Measurements from ENCODE around the gene COL21A1. TPM values are rescaled to one million over a fixed set of nuclear protein-coding genes. Genes with fewer than 3 reads are reported as not detected.

COL21A1 gene
- total RNA-seq, 2 experiments from 2014 or later, result not detected

DNA sequence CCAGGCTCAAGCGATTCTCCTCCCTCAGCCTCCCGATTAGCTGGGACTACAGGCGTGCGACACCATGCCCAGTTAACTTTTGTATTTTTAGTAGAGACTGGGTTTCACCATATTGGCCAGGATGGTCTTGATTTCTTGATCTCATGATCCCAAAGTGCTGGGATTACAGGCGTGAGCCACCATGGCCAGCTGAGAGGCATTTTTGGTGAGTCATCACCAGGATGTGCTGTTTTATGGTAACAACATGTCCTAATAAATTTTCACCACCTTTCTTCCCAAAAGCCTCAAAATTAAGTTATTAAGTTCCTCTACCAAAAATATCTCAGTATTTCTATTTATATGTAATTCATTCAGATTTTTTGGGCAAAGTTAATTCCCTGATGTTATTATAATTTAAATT, 53.5 kb downstream of the COL21A1 start:
- CTCF ChIA-PET, result no interaction called here
- Mint-ChIP-seq H3K4me1 (no peaks in the 10 kb centered on the region), H3K27ac (no peak overlapping the region), H3K9me3 (peaks cover 7% of the 10 kb centered on the region), H3K4me3 (no peak overlapping the region), H3K27me3 (no peaks in the 10 kb centered on the region), H3K36me3 (ENCODE audit: low read depth) (no peaks in the 10 kb centered on the region)
- POLR2A ChIA-PET, result no interaction called here
- no peak for DNase-seq

DNA sequence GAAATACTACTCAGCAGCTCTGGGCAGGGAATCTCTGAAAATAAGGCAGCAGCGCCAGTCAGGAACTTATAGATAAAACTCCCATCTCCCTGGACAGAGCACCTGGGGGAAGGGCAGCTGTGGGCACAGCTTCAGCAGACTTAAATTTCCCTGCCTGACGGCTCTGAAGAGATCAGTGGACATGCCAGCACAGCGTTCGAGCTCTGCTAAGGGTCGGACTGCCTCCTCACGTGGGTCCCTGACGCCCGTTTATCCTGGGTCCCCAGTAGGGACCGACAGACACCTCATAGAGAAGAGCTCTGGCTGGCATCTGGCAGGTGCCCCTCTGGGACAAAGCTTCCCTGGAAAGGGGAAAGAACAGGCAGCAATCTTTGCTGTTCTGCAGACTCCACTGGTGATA, 59.0 kb downstream of the COL21A1 start:
- Mint-ChIP-seq H3K9me3 (peaks cover 7% of the 10 kb centered on the region), H3K27ac (no peak overlapping the region), H3K27me3 (no peaks in the 10 kb centered on the region), H3K4me3 (no peak overlapping the region), H3K4me1 (no peaks in the 10 kb centered on the region), H3K36me3 (ENCODE audit: low read depth) (no peaks in the 10 kb centered on the region)
- ChIA-PET CTCF (no interaction called here), POLR2A (no interaction called here)
- no peak for DNase-seq

DNA sequence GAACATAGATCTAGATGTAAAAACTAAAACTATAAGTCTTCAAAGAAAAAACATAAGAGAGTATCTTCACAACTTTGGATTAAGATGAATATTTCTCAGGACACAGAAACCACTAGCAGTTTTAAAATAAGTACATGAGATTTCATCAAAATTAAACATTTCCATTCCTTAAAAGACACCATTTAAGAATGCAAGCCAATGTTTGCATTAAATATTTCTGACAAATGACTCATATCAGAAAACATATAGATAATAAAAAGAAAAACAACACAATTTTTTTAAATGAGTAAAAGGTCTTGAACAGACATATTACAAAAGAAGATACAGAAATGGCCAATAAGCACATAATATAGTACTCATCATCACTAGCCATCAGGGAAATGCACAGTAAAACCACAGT, 59.7 kb downstream of the COL21A1 start:
- Mint-ChIP-seq H3K27me3 (no peaks in the 10 kb centered on the region), H3K27ac (no peak overlapping the region), H3K4me1 (no peaks in the 10 kb centered on the region), H3K4me3 (no peak overlapping the region), H3K9me3 (peaks cover 7% of the 10 kb centered on the region), H3K36me3 (ENCODE audit: low read depth) (no peaks in the 10 kb centered on the region)
- ChIA-PET CTCF (no interaction called here), POLR2A (no interaction called here)
- no peak for DNase-seq

DNA sequence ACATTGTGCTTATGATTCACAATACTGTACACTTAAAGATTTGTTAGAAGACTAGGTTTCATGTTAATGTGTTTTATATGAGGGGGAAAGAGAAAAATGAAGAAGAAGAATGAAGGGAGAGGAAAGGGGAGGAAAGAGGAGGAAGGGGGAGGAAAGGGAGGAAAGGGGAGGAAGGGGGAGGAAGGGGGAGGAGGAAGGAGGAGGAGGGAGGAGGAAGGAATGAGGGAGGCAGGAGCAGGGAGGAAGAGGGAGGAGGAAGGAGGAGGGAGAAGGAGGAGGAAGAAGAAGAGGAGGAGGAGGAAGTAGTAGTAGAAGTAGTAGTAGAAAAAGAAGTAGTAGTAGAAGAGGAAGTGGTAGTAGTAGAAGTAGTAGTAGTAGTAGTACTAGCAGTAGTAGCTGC, 70.6 kb downstream of the COL21A1 start:
- ChIA-PET POLR2A (no interaction called here), CTCF (no interaction called here)
- Mint-ChIP-seq H3K9me3 (peaks cover 19% of the 10 kb centered on the region), H3K27me3 (no peaks in the 10 kb centered on the region), H3K36me3 (ENCODE audit: low read depth) (no peaks in the 10 kb centered on the region), H3K4me3 (no peak overlapping the region), H3K27ac (no peak overlapping the region), H3K4me1 (no peaks in the 10 kb centered on the region)
- no peak for DNase-seq

DNA sequence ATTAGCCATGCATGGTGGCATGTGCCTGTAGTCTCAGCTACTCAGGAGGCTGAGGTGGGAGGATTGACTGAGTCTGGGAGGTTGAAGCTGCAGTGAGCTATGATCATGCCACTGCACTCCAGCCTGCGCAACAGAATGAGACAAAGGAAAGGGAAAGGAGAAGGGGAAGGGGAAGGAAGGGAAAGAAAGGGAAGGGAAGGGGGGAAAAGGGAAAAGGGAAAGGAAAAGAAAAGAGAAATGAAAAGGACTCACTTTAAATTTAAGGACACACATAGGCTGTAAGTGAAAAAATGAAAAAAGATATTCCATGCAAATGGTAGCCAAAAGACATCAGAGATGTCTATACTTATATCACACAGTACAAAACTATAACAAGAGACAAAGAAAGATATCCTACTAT, 74.2 kb downstream of the COL21A1 start:
- CTCF ChIA-PET, result no interaction called here
- DNase-seq, result no peak
- no peak overlapping the region for H3K4me3 Mint-ChIP-seq
- POLR2A ChIA-PET, result no interaction called here
- H3K9me3 Mint-ChIP-seq, result peaks cover 24% of the 10 kb centered on the region
- no peaks in the 10 kb centered on the region for H3K36me3 Mint-ChIP-seq (ENCODE audit: low read depth)
- H3K4me1 Mint-ChIP-seq, result no peaks in the 10 kb centered on the region
- no peak overlapping the region for H3K27ac Mint-ChIP-seq
- H3K27me3 Mint-ChIP-seq, result no peaks in the 10 kb centered on the region

DNA sequence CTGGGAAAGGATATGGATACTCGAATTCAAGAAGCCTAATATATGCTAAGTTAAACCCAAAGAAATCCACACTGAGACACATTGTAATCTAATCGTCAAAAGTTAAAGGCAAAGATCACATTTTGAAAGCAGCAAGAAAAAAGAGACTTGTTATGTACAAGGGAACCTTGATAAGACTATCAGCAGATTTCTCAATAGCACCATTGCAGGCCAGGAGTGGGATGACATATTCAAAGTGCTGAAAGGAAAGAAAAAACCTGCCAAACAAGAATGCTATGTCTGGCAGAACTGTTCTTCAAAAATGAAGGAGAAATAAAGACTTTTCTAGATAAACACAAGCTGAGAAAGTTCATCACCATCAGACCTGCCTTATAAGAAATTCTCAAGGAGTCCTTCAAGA, 75.2 kb downstream of the COL21A1 start:
- no peaks in the 10 kb centered on the region for H3K4me1 Mint-ChIP-seq
- H3K4me3 Mint-ChIP-seq, result no peak overlapping the region
- no peaks in the 10 kb centered on the region for H3K27me3 Mint-ChIP-seq
- H3K27ac Mint-ChIP-seq, result no peak overlapping the region
- DNase-seq, result no peak
- no peaks in the 10 kb centered on the region for H3K36me3 Mint-ChIP-seq (ENCODE audit: low read depth)
- CTCF ChIA-PET, result no interaction called here
- POLR2A ChIA-PET, result no interaction called here
- peaks cover 24% of the 10 kb centered on the region for H3K9me3 Mint-ChIP-seq

DNA sequence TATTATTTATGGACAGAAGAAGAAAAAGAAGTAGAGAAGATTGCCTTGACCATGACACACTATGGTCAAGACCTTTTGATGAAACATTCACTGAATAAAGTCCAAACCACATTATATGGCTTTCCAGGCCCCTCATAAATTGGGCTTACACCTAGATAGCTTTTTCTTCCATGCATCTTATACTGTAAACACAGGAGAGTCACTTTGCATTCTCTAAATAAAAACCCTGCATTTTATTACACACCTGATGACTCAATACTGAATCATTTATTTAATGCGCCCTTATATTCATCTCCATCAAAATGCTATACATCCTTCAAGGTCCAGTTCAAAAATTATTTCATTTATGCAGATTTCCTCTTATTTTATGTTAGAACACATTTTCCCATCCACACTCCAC, 78.0 kb downstream of the COL21A1 start:
- peaks cover 18% of the 10 kb centered on the region for H3K9me3 Mint-ChIP-seq
- ChIA-PET CTCF (no interaction called here), POLR2A (no interaction called here)

DNA sequence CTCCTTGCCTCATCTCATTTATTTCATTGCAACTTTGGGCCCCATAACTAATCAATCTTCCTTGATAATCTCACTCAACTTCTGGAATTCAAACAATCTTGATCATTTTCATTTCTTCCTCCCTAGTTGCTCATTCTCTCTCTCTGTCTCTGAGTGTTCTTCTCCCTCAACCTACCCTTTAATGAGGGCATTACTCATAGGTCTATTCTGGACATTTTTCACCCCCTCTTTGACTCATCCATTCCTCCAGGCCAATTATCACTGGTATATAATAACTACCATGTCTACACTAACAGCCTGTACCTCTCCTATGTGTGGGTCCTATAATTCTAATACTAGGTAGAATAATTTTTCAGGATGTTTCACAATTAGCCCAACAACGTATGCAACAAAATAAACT, 78.8 kb downstream of the COL21A1 start:
- Mint-ChIP-seq H3K27me3 (no peaks in the 10 kb centered on the region), H3K27ac (no peak overlapping the region), H3K4me3 (no peak overlapping the region), H3K4me1 (no peaks in the 10 kb centered on the region), H3K9me3 (peaks cover 14% of the 10 kb centered on the region), H3K36me3 (ENCODE audit: low read depth) (no peaks in the 10 kb centered on the region)
- POLR2A ChIA-PET, result no interaction called here
- no peak for DNase-seq
- CTCF ChIA-PET, result no interaction called here

More for the DNA sequence above, 78.0 kb downstream of the COL21A1 start:
- Mint-ChIP-seq H3K4me1 (no peaks in the 10 kb centered on the region), H3K27me3 (no peaks in the 10 kb centered on the region), H3K36me3 (ENCODE audit: low read depth) (no peaks in the 10 kb centered on the region), H3K27ac (no peak overlapping the region), H3K4me3 (no peak overlapping the region)
- DNase-seq, result no peak

DNA sequence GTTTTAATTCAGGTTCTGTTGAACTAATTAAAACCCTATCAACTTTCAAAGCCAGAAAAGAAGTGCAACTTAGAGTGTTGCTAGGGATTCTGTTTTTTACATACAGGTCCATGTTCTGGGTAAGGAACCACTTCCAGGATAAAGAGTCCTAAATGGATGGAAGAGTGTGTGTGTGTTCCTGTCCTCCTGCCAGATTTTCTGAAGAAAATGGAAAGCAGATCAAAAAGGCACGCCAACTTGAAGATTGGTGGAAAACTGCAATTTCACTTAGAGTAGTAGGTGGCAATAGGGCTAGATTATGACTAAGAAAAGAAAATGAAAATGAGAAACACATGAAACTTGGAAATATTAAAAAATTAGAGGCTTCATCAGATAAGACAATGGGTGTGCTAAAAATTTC, 85.3 kb downstream of the COL21A1 start:
- Mint-ChIP-seq H3K4me3 (no peak overlapping the region), H3K4me1 (no peaks in the 10 kb centered on the region), H3K27me3 (no peaks in the 10 kb centered on the region), H3K36me3 (ENCODE audit: low read depth) (no peaks in the 10 kb centered on the region), H3K27ac (no peak overlapping the region), H3K9me3 (peaks cover 7% of the 10 kb centered on the region)
- no peak for DNase-seq
- ChIA-PET POLR2A (no interaction called here), CTCF (no interaction called here)

DNA sequence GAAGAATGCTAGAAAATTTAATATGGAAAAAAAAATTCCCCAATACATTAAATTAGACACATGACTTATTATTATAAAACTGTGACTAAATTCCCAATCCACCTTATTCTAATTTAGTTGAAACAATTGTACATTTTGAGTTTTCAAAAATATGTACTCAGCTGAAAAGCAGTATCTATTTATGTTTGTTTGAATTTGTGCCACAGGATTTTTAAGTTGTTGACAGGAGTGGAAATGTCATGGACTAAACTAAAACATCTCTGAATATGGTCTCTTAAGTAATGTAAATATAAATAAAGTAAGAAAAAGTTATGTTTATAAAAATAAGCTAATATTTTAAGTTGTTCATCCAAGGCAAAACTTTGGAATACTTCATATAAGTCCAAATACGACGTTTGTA, 86.9 kb downstream of the COL21A1 start:
- ChIA-PET POLR2A (no interaction called here), CTCF (no interaction called here)
- Mint-ChIP-seq H3K4me1 (no peaks in the 10 kb centered on the region), H3K36me3 (ENCODE audit: low read depth) (no peaks in the 10 kb centered on the region), H3K9me3 (peaks cover 11% of the 10 kb centered on the region), H3K4me3 (no peak overlapping the region), H3K27me3 (no peaks in the 10 kb centered on the region), H3K27ac (no peak overlapping the region)
- no peak for DNase-seq

DNA sequence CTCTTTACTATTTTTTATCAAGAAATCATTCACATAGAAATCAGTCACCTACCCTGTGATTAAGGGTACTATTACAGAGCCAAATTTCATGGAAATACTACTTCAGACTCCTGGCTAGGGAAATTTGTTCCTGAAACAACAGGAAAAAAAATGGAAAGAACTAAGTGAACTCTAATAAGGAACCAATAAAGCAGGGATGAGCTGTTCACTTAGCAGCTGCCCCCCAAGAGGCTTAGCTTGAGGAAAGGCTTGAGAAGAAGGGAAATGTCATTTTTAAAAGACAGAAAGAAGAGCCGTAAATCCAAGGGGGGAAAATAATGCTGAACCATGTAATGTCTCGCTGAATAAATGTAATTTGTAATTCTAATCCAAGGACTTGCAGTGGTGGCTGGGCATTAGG, 88.8 kb downstream of the COL21A1 start:
- no peak for DNase-seq
- H3K4me1 Mint-ChIP-seq, result no peaks in the 10 kb centered on the region
- H3K36me3 Mint-ChIP-seq (ENCODE audit: low read depth), result no peaks in the 10 kb centered on the region
- H3K4me3 Mint-ChIP-seq, result no peak overlapping the region
- CTCF ChIA-PET, result no interaction called here
- H3K27me3 Mint-ChIP-seq, result no peaks in the 10 kb centered on the region
- peaks cover 15% of the 10 kb centered on the region for H3K9me3 Mint-ChIP-seq
- POLR2A ChIA-PET, result no interaction called here
- no peak overlapping the region for H3K27ac Mint-ChIP-seq

DNA sequence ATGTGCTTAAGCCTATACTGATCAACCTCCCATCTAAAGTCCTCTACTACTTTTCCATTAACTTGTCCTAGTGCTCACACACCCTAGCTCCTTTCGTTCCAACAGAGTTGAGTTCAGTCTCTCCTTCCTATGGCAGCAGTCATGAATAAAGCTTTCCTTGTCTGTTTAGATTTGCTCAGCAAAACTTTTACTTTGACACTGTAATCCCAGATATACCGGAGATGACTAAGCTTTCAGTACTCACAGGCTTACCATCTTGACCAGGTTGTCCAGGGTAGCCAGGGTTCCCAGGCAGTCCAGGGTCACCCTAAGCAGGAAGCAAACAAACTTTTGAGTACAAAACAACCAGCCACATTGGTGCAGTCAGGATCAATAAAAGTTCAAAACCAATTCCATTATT, 90.7 kb downstream of the COL21A1 start:
- Mint-ChIP-seq H3K27me3 (no peaks in the 10 kb centered on the region), H3K36me3 (ENCODE audit: low read depth) (no peaks in the 10 kb centered on the region), H3K27ac (no peak overlapping the region), H3K4me1 (no peaks in the 10 kb centered on the region), H3K9me3 (peaks cover 16% of the 10 kb centered on the region), H3K4me3 (no peak overlapping the region)
- CTCF ChIA-PET, result no interaction called here
- DNase-seq, result no peak
- POLR2A ChIA-PET, result no interaction called here

DNA sequence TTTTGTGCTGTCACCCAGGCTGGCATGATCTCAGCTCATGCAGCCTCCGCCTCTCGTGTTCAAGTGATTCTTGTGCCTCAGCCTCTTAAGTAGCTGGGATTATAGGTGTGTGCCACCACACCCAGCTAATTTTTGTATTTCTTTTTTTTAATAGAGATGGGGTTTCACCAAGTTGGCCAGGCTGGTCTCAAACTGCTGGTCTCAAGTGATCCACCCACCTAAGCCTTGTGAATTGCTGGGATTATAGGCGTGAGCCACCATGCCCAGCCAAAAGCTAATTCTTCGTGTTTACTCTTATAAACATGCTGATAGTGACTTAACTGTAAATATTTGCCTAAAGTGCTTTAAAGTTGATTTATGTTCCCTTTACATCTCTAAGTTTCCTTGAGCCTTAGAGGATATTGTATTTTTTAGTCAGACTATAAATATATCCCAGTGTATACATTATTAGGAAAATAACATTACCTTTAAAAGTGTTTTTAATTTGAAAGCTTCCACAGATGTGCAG, 91.7 kb downstream of the COL21A1 start:
- Mint-ChIP-seq H3K27me3 (no peaks in the 10 kb centered on the region), H3K36me3 (ENCODE audit: low read depth) (no peaks in the 10 kb centered on the region), H3K9me3 (peaks cover 16% of the 10 kb centered on the region), H3K27ac (no peak overlapping the region), H3K4me1 (no peaks in the 10 kb centered on the region), H3K4me3 (no peak overlapping the region)
- ChIA-PET CTCF (interaction anchor here (0.5 kb wide), 1 partner anchor 1440 kb away, joined by 4 read pairs; no protein-coding TSS in a partner anchor), POLR2A (no interaction called here)
- no peak for DNase-seq

DNA sequence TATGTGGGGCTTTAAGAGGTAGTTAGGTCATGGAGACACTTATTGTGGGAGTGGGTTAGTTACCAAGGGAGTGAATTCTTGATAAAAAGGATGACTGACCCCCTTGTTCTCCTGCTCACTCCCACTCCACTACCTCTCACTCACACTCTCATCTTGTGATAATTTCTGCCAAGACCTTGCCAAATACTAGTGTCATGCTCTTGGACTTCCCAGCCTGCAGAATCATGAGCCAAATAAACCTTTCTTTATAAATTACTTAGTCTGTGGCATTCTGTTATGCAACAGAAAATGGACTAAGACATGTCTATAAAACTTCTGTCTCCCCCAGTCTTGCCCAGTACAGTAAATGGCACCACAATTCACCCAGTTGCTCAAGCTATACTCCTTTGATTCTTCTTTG, 93.3 kb downstream of the COL21A1 start:
- Mint-ChIP-seq H3K36me3 (ENCODE audit: low read depth) (no peaks in the 10 kb centered on the region), H3K27me3 (no peaks in the 10 kb centered on the region), H3K4me1 (no peaks in the 10 kb centered on the region), H3K4me3 (no peak overlapping the region), H3K9me3 (peaks cover 16% of the 10 kb centered on the region), H3K27ac (no peak overlapping the region)
- ChIA-PET CTCF (no interaction called here), POLR2A (no interaction called here)
- DNase-seq, result no peak

DNA sequence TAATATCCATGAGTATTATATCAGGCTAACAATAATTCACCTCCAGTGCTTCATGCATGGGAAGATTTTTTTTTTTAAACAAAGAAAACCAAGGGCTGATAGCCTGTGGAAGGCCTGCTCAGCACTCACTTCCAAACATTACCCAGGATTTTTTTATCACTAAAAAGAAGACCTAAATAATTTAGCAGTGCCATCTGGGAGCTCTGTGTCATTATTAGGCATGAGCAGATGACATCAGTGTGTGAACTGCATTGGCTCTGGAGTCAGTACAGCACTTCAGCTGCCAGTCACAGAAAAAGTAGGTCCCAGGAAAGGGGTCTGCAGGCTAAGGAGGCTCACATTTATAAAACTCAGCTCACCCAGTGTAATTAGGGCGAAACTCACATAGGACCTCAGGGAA, 94.8 kb downstream of the COL21A1 start:
- DNase-seq, result no peak
- POLR2A ChIA-PET, result no interaction called here
- Mint-ChIP-seq H3K9me3 (peaks cover 19% of the 10 kb centered on the region), H3K36me3 (ENCODE audit: low read depth) (no peaks in the 10 kb centered on the region), H3K27me3 (no peaks in the 10 kb centered on the region), H3K4me3 (no peak overlapping the region), H3K27ac (no peak overlapping the region), H3K4me1 (no peaks in the 10 kb centered on the region)
- CTCF ChIA-PET, result no interaction called here
